ENCODE data around the gene SALL4. TPM values are rescaled to one million over a fixed set of nuclear protein-coding genes. Genes with fewer than 3 reads are reported as not detected.
"Not testable (repeated sequence)": the region's sequence is repeated elsewhere in the genome, so short reads cannot be mapped to it uniquely, and the experiment has no call there.

Gene SALL4
- total RNA-seq, 2 donors from 2014 or later, result 2.0 TPM; not detected in 1

GRCh38 chr20:51797357-51798025, 4.8 kb downstream of the SALL4 start:
- Mint-ChIP-seq H3K27me3 (peaks cover 7 to 23% of the 10 kb centered on the region in 2 donors), H3K4me1 (ENCODE audit: low read depth in 2 of 2) (peaks cover 5 to 22% of the 10 kb centered on the region in 2 donors), H3K27ac (no peak overlapping the region), H3K4me3 (no peak overlapping the region), H3K36me3 (no peaks in the 10 kb centered on the region), H3K9me3 (no peaks in the 10 kb centered on the region)
- no peak for ATAC-seq
- DNase-seq (ENCODE audit: low spot score), result no peak

GRCh38 chr20:51796340-51796739, 6.0 kb downstream of the SALL4 start:
- Mint-ChIP-seq H3K27me3 (peaks cover 7 to 22% of the 10 kb centered on the region in 2 donors), H3K27ac (no peak overlapping the region), H3K36me3 (no peaks in the 10 kb centered on the region), H3K9me3 (no peaks in the 10 kb centered on the region), H3K4me1 (ENCODE audit: low read depth in 2 of 2) (peaks cover 5 to 19% of the 10 kb centered on the region in 2 donors), H3K4me3 (no peak overlapping the region)
- DNase-seq (ENCODE audit: low spot score) (no peak), ATAC-seq (no peak)

- Mint-ChIP-seq H3K4me1 (ENCODE audit: low read depth in 2 of 2) (peaks cover 0 to 5% of the 10 kb centered on the region in 2 donors), H3K27me3 (peaks cover 3 to 7% of the 10 kb centered on the region in 2 donors), H3K36me3 (no peaks in the 10 kb centered on the region), H3K27ac (no peak overlapping the region), H3K9me3 (no peaks in the 10 kb centered on the region), H3K4me3 (no peak overlapping the region)
- ATAC-seq, result no peak
- DNase-seq (ENCODE audit: low spot score), result no peak
Observed at GRCh38 chr20:51792960-51793359, 9.4 kb downstream of the SALL4 start.

GRCh38 chr20:51791626-51792025, 10.7 kb downstream of the SALL4 start:
- Mint-ChIP-seq H3K4me1 (ENCODE audit: low read depth in 2 of 2) (peaks cover 0 to 5% of the 10 kb centered on the region in 2 donors), H3K9me3 (no peaks in the 10 kb centered on the region), H3K27ac (no peak overlapping the region), H3K27me3 (no peaks in the 10 kb centered on the region), H3K4me3 (no peak overlapping the region), H3K36me3 (no peaks in the 10 kb centered on the region)
- DNase-seq (ENCODE audit: low spot score) (no peak), ATAC-seq (no peak)

- no peaks in the 10 kb centered on the region for H3K27me3 Mint-ChIP-seq
- no peak overlapping the region for H3K4me3 Mint-ChIP-seq
- DNase-seq (ENCODE audit: low spot score) (no peak), ATAC-seq (no peak)
- peaks cover 0 to 5% of the 10 kb centered on the region in 2 donors for H3K4me1 Mint-ChIP-seq (ENCODE audit: low read depth in 2 of 2)
- no peaks in the 10 kb centered on the region for H3K9me3 Mint-ChIP-seq
- H3K36me3 Mint-ChIP-seq, result no peaks in the 10 kb centered on the region
- H3K27ac Mint-ChIP-seq, result no peak overlapping the region
Observed at GRCh38 chr20:51790256-51790655, 12.1 kb downstream of the SALL4 start.

GRCh38 chr20:51789434-51789833, 12.9 kb downstream of the SALL4 start:
- no peak for DNase-seq (ENCODE audit: low spot score)
- Mint-ChIP-seq H3K4me3 (no peak overlapping the region), H3K9me3 (no peaks in the 10 kb centered on the region), H3K27me3 (no peaks in the 10 kb centered on the region), H3K4me1 (ENCODE audit: low read depth in 2 of 2) (peaks cover 0 to 5% of the 10 kb centered on the region in 2 donors), H3K36me3 (no peaks in the 10 kb centered on the region), H3K27ac (no peak overlapping the region)
- no peak for ATAC-seq

- ATAC-seq, result no peak
- no peaks in the 10 kb centered on the region for H3K36me3 Mint-ChIP-seq
- peaks cover 0 to 5% of the 10 kb centered on the region in 2 donors for H3K4me1 Mint-ChIP-seq (ENCODE audit: low read depth in 2 of 2)
- no peaks in the 10 kb centered on the region for H3K27me3 Mint-ChIP-seq
- H3K27ac Mint-ChIP-seq, result no peak overlapping the region
- no peaks in the 10 kb centered on the region for H3K9me3 Mint-ChIP-seq
- DNase-seq (ENCODE audit: low spot score), result no peak
- no peak overlapping the region for H3K4me3 Mint-ChIP-seq
Observed at GRCh38 chr20:51788822-51789221, 13.5 kb downstream of the SALL4 start.

GRCh38 chr20:51784299-51784698, 18.0 kb downstream of the SALL4 start:
- ATAC-seq (no peak), DNase-seq (ENCODE audit: low spot score) (no peak)
- Mint-ChIP-seq H3K4me1 (ENCODE audit: low read depth in 2 of 2) (no peaks in the 10 kb centered on the region), H3K27me3 (no peaks in the 10 kb centered on the region), H3K36me3 (no peaks in the 10 kb centered on the region), H3K27ac (no peak overlapping the region), H3K9me3 (no peaks in the 10 kb centered on the region), H3K4me3 (no peak overlapping the region)

- not testable (repeated sequence) for H3K4me3 Mint-ChIP-seq; H3K9me3 Mint-ChIP-seq; DNase-seq (ENCODE audit: low spot score); H3K36me3 Mint-ChIP-seq; H3K27me3 Mint-ChIP-seq; ATAC-seq
- peak overlapping the region in 1 of 2 donors; percentile 47 for H3K27ac Mint-ChIP-seq
- H3K4me1 Mint-ChIP-seq (ENCODE audit: low read depth in 2 of 2), result peaks cover 0 to 11% of the 10 kb centered on the region in 2 donors
Observed at GRCh38 chr20:51778229-51778759, 24.0 kb downstream of the SALL4 start.

- H3K36me3 Mint-ChIP-seq, result no peaks in the 10 kb centered on the region
- H3K27ac Mint-ChIP-seq, result peak overlapping the region in 1 of 2 donors; percentile 39
- peaks cover 0 to under 1% of the 10 kb centered on the region in 2 donors for H3K27me3 Mint-ChIP-seq
- no peak for DNase-seq (ENCODE audit: low spot score)
- H3K4me3 Mint-ChIP-seq, result no peak overlapping the region
- ATAC-seq, result no peak
- peaks cover 3% of the 10 kb centered on the region for H3K9me3 Mint-ChIP-seq
- H3K4me1 Mint-ChIP-seq (ENCODE audit: low read depth in 2 of 2), result peaks cover 0 to 16% of the 10 kb centered on the region in 2 donors
Observed at GRCh38 chr20:51775241-51775640, 27.1 kb downstream of the SALL4 start.

- Mint-ChIP-seq H3K9me3 (no peaks in the 10 kb centered on the region), H3K4me3 (no peak overlapping the region), H3K27ac (peak overlapping the region in 1 of 2 donors; percentile 53), H3K4me1 (ENCODE audit: low read depth in 2 of 2) (peaks cover 9 to 27% of the 10 kb centered on the region in 2 donors), H3K36me3 (peaks cover 7% of the 10 kb centered on the region), H3K27me3 (peaks cover 2 to 20% of the 10 kb centered on the region in 2 donors)
- ATAC-seq, result no peak
- no peak for DNase-seq (ENCODE audit: low spot score)
Observed at GRCh38 chr20:51772236-51772635, 30.1 kb downstream of the SALL4 start.

- H3K4me3 Mint-ChIP-seq, result no peak overlapping the region
- DNase-seq (ENCODE audit: low spot score), result no peak
Observed at GRCh38 chr20:51769976-51770615, 32.2 kb downstream of the SALL4 start.

GRCh38 chr20:51768759-51769517, 33.4 kb downstream of the SALL4 start:
- Mint-ChIP-seq H3K27ac (peak overlapping the region; percentile 1 to 65), H3K4me1 (ENCODE audit: low read depth in 2 of 2) (peaks cover 9 to 34% of the 10 kb centered on the region in 2 donors), H3K4me3 (peak overlapping the region; percentile 87), H3K27me3 (peaks cover 2 to 20% of the 10 kb centered on the region in 2 donors), H3K36me3 (peaks cover 7% of the 10 kb centered on the region), H3K9me3 (no peaks in the 10 kb centered on the region)
- DNase-seq (ENCODE audit: low spot score) (no peak), ATAC-seq (no peak)

More at GRCh38 chr20:51769976-51770615, 32.2 kb downstream of the SALL4 start:
- Mint-ChIP-seq H3K9me3 (no peaks in the 10 kb centered on the region), H3K27ac (peak overlapping the region in 1 of 2 donors; percentile 43), H3K4me1 (ENCODE audit: low read depth in 2 of 2) (peaks cover 9 to 28% of the 10 kb centered on the region in 2 donors), H3K27me3 (peaks cover 2 to 20% of the 10 kb centered on the region in 2 donors), H3K36me3 (peaks cover 7% of the 10 kb centered on the region)
- ATAC-seq, result no peak

All from natural killer cell treated with Interleukin-12 subunit alpha and Interleukin-12 subunit beta and Interleukin-15 and Interleukin-18, amount 100 ng/mL, for 72 hours (primary cell).